ENCODE measurements around the gene YAF2.

YAF2 gene

DNA sequence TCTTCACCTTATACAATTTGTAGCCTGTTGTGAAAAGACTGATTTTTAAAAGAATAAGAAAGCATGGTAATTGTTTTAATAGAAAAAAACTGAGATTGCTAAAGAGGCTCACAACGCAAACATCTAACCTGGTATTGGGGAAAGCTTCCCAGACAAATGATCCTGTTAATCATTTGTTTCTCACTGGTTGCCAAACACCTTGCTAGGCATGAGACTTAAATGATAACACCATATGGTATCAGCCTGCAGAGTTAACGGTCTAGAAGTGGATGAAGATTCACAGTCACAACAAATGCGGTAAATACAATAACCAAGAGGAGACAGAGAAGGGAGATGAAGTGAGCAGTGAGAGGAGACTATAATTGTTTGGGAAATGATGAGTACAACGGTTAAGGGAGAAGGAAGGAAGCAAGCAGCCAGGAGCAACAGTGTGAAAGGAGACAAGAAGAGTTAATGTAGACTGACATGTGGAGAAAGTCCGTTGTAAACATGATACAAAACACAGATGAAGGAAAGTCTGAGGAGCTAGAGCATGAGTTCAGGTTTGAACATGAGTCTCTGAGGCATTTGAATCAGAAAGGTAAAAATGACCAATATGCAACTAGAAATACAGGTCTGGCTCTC, 113.2 kb downstream of the YAF2 start:
- no peaks in the 10 kb centered on the region; the same call in 1 of the 2 replicates for H4K20me1 ChIP-seq (ENCODE audit: insufficient read depth, low read length)
- no peak for DNase-seq
- no peak overlapping the region for H3K4me3 ChIP-seq (ENCODE audit: low read depth in 1 of 2, low read length in 2 of 2)
- H2AFZ ChIP-seq (ENCODE audit: low read depth, low read length) = no peak overlapping the region
- no peak for ATAC-seq (ENCODE audit: insufficient read depth, low read depth)
- H3K27ac ChIP-seq (ENCODE audit: low read length) = no peak overlapping the region
- H3K36me3 ChIP-seq (ENCODE audit: insufficient read depth, low read length) = no peaks in the 10 kb centered on the region
- H3K27me3 ChIP-seq (ENCODE audit: insufficient read depth, low read length, poor library complexity) = no peaks in the 10 kb centered on the region
- no peak overlapping the region for H3K9ac ChIP-seq (ENCODE audit: low read depth, low read length)
- H3K9me3 ChIP-seq (ENCODE audit: insufficient read depth, low read length, severe bottlenecking) = no peaks in the 10 kb centered on the region
- no peak for TF ChIP-seq EZH2 (IDR thresholded peaks at IDR 0.05; ENCODE audit: borderline replicate concordance, low read depth, low read length, severe bottlenecking)
- TF ChIP-seq, protein P1, sequence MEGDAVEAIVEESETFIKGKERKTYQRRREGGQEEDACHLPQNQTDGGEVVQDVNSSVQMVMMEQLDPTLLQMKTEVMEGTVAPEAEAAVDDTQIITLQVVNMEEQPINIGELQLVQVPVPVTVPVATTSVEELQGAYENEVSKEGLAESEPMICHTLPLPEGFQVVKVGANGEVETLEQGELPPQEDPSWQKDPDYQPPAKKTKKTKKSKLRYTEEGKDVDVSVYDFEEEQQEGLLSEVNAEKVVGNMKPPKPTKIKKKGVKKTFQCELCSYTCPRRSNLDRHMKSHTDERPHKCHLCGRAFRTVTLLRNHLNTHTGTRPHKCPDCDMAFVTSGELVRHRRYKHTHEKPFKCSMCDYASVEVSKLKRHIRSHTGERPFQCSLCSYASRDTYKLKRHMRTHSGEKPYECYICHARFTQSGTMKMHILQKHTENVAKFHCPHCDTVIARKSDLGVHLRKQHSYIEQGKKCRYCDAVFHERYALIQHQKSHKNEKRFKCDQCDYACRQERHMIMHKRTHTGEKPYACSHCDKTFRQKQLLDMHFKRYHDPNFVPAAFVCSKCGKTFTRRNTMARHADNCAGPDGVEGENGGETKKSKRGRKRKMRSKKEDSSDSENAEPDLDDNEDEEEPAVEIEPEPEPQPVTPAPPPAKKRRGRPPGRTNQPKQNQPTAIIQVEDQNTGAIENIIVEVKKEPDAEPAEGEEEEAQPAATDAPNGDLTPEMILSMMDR (IDR thresholded peaks at IDR 0.05; ENCODE audit: borderline replicate concordance, extremely low read depth, low read length, poor library complexity, severe bottlenecking) = no peak
- no peaks in the 10 kb centered on the region for H3K4me1 ChIP-seq (ENCODE audit: insufficient read depth, low read length)
- no peak overlapping the region for H3K4me2 ChIP-seq (ENCODE audit: insufficient read depth, low read length)
- peaks cover 4% of the 10 kb centered on the region; the same call in 1 of the 2 replicates for H3K79me2 ChIP-seq (ENCODE audit: insufficient read depth, low read length)

DNA sequence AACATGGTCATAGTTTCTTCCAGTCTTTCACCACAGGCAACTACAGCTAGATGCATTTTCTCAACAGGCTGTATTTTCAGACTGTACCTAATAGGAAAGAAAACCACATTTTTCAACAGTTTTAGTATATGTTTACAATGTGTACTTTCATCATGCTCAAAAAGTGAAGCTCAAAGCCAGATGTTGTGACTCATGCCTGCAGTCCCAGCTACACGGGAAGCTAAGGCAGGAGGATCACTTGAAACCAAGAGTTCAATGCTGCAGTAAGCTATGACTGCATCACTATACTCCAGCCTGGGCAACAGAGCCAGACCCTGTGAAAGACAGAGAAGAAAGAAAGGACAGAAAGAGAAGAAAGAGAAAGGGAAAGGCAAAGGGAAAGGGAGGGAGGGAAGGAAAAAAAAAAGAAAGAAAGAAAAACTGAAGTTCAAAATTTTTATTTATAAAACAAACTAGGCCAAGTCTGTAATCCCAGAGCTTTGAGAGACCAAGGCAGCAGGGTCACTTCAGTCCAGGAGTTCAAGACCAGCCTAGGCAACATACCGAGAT, 118.9 kb downstream of the YAF2 start:
- no peak for DNase-seq
- no peak for TF ChIP-seq EZH2 (IDR thresholded peaks at IDR 0.05; ENCODE audit: borderline replicate concordance, low read depth, low read length, severe bottlenecking)
- TF ChIP-seq, protein P1 (IDR thresholded peaks at IDR 0.05; ENCODE audit: borderline replicate concordance, extremely low read depth, low read length, poor library complexity, severe bottlenecking) = no peak

DNA sequence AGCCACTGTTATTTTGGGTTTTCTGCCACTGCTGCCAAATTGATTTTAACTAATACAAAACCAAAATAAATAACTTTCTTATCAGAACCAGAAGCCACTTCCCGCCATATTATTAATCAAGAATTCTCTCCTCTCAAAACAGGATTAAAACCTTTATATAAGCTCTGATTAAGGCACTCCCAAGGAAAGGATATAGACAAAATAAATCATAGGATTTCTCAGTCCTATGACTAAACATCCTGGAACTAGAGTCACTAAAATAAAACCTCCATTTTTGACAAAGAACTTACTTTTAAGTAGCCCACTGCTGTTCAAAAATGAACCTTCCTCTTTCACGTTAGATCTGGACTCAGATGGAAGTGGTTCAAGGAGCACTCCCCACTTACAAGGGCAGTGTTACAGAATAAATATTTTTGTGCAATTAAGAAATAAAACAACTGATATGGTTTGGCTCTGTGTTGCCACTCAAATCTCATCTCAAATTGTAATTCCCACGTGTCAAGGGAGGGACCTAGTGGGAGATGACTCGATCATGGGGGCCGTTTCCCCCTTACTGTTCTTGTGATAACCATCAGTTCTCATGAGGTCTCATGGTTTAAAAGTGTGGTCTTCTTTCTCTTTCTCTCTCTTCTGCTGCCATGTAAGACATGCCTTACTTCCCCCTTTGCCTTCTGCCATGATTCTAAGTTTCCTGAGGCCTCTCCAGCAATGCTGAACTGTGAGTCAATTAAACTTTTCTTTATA, 119.7 kb downstream of the YAF2 start:
- TF ChIP-seq EZH2 (IDR thresholded peaks at IDR 0.05; ENCODE audit: borderline replicate concordance, low read depth, low read length, severe bottlenecking) = no peak
- TF ChIP-seq, protein P1 (IDR thresholded peaks at IDR 0.05; ENCODE audit: borderline replicate concordance, extremely low read depth, low read length, poor library complexity, severe bottlenecking) = no peak
- H4K20me1 ChIP-seq (ENCODE audit: insufficient read depth, low read length) = no peaks in the 10 kb centered on the region
- H3K79me2 ChIP-seq (ENCODE audit: insufficient read depth, low read length) = 0 out of 2 replicates have a peak, but pooled peaks cover 3% of the 10 kb centered on the region
- H2AFZ ChIP-seq (ENCODE audit: low read depth, low read length) = no peak overlapping the region
- peaks cover 13% of the 10 kb centered on the region; the same call in 1 of the 2 replicates for H3K36me3 ChIP-seq (ENCODE audit: insufficient read depth, low read length)
- H3K4me1 ChIP-seq (ENCODE audit: insufficient read depth, low read length) = no peaks in the 10 kb centered on the region
- no peaks in the 10 kb centered on the region for H3K9me3 ChIP-seq (ENCODE audit: insufficient read depth, low read length, severe bottlenecking)
- no peak overlapping the region for H3K4me3 ChIP-seq (ENCODE audit: low read depth in 1 of 2, low read length in 2 of 2)
- ATAC-seq (ENCODE audit: insufficient read depth, low read depth) (no peak), DNase-seq (no peak)
- no peak overlapping the region for H3K27ac ChIP-seq (ENCODE audit: low read length)
- no peak overlapping the region for H3K4me2 ChIP-seq (ENCODE audit: insufficient read depth, low read length)
- H3K9ac ChIP-seq (ENCODE audit: low read depth, low read length) = no peak overlapping the region
- no peaks in the 10 kb centered on the region for H3K27me3 ChIP-seq (ENCODE audit: insufficient read depth, low read length, poor library complexity)

More for the DNA sequence above, 118.9 kb downstream of the YAF2 start:
- no peak overlapping the region for H3K9ac ChIP-seq (ENCODE audit: low read depth, low read length)
- H2AFZ ChIP-seq (ENCODE audit: low read depth, low read length) = no peak overlapping the region
- peaks cover 13% of the 10 kb centered on the region; the same call in 1 of the 2 replicates for H3K36me3 ChIP-seq (ENCODE audit: insufficient read depth, low read length)
- no peak for ATAC-seq (ENCODE audit: insufficient read depth, low read depth)
- H3K27ac ChIP-seq (ENCODE audit: low read length) = no peak overlapping the region
- H3K4me1 ChIP-seq (ENCODE audit: insufficient read depth, low read length) = no peaks in the 10 kb centered on the region
- no peaks in the 10 kb centered on the region for H3K27me3 ChIP-seq (ENCODE audit: insufficient read depth, low read length, poor library complexity)
- H3K79me2 ChIP-seq (ENCODE audit: insufficient read depth, low read length) = 0 out of 2 replicates have a peak, but pooled peaks cover 3% of the 10 kb centered on the region
- H3K9me3 ChIP-seq (ENCODE audit: insufficient read depth, low read length, severe bottlenecking) = no peaks in the 10 kb centered on the region
- no peak overlapping the region for H3K4me3 ChIP-seq (ENCODE audit: low read depth in 1 of 2, low read length in 2 of 2)
- H4K20me1 ChIP-seq (ENCODE audit: insufficient read depth, low read length) = no peaks in the 10 kb centered on the region
- H3K4me2 ChIP-seq (ENCODE audit: insufficient read depth, low read length) = no peak overlapping the region

Measured in DND-41 (cell line).